ENCODE data around the gene ZFYVE28. TPM values are rescaled to one million over a fixed set of nuclear protein-coding genes. Genes with fewer than 3 reads are reported as not detected.

The ZFYVE28 gene
- total and polyA plus RNA-seq, 9 donors: 1.3 to 12.1 (median 8.6) TPM

DNA sequence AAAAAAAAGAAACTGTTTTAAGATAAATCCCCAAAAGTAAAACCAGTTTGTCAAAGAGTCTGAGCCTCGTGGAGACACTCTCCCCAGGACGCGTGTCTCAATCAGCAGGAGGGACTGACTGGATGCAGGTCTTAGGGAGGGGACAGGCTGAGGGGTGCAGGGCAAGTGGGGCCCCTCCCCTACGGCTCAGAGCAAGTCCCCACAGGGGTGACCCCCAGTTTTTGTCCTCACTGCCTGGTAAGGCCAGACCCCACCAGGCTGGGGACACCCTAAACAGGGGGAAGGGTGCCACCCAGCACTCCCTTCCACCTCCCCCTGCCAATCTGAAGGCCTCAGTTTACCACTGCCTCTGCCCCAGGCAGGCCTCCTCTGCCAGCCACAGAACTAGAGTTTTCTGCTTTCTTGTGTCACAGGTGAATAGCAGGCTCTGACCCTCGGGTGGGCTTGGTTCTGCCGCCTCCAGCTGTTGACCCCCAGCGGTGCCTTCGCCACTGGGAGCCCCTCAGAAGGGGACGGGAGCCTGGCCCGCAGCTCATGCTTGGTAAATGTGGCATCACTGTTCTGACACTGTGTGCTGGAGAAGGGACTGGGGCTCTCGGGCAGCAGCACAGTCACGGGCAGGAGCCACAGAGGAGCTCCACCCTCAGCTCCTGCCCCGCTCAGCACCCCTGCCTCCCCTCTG, 86.8 kb downstream of the ZFYVE28 start:
- H3K4me3 ChIP-seq: no peak overlapping the region
- 89 to 93% (median 93%) methylated on average over 13 of the region's 13 CpGs for WGBS, 3 donors
- no peak for DNase-seq
- H3K9me3 ChIP-seq: no peaks in the 10 kb centered on the region
- no peak overlapping the region for H3K27ac ChIP-seq
- intact Hi-C loops (cut with DNase I): no loop called here
- no peaks in the 10 kb centered on the region for H3K4me1 ChIP-seq (ENCODE audit: insufficient read depth)
- H3K27me3 ChIP-seq: no peaks in the 10 kb centered on the region
- H3K36me3 ChIP-seq: no peaks in the 10 kb centered on the region
- TF ChIP-seq, protein P1, sequence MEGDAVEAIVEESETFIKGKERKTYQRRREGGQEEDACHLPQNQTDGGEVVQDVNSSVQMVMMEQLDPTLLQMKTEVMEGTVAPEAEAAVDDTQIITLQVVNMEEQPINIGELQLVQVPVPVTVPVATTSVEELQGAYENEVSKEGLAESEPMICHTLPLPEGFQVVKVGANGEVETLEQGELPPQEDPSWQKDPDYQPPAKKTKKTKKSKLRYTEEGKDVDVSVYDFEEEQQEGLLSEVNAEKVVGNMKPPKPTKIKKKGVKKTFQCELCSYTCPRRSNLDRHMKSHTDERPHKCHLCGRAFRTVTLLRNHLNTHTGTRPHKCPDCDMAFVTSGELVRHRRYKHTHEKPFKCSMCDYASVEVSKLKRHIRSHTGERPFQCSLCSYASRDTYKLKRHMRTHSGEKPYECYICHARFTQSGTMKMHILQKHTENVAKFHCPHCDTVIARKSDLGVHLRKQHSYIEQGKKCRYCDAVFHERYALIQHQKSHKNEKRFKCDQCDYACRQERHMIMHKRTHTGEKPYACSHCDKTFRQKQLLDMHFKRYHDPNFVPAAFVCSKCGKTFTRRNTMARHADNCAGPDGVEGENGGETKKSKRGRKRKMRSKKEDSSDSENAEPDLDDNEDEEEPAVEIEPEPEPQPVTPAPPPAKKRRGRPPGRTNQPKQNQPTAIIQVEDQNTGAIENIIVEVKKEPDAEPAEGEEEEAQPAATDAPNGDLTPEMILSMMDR (IDR thresholded peaks at IDR 0.05): no peak
- TF ChIP-seq POLR2A (IDR thresholded peaks at IDR 0.05) (no peak), EP300 (IDR thresholded peaks at IDR 0.05) (no peak)

DNA sequence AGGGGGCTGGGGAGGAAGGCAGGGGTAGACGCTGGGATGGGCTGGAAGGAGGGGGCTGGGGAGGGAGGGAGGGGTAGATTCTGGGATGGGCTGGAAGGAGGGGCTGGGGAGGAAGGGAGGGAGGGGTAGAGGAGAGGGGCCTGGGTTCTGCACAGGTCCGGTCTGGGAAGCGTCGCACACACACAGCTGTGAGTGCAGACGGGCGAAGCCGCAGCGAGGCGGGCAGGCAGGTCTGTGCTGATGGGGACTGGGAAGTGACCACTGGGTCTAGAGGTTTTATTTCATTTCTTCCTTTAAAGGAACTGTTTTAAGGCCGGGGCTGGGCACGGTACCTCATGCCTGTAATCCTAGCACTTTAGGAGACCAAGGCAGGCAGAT, 87.4 kb downstream of the ZFYVE28 start:
- H3K36me3 ChIP-seq: no peaks in the 10 kb centered on the region
- no peaks in the 10 kb centered on the region for H3K27me3 ChIP-seq

DNA sequence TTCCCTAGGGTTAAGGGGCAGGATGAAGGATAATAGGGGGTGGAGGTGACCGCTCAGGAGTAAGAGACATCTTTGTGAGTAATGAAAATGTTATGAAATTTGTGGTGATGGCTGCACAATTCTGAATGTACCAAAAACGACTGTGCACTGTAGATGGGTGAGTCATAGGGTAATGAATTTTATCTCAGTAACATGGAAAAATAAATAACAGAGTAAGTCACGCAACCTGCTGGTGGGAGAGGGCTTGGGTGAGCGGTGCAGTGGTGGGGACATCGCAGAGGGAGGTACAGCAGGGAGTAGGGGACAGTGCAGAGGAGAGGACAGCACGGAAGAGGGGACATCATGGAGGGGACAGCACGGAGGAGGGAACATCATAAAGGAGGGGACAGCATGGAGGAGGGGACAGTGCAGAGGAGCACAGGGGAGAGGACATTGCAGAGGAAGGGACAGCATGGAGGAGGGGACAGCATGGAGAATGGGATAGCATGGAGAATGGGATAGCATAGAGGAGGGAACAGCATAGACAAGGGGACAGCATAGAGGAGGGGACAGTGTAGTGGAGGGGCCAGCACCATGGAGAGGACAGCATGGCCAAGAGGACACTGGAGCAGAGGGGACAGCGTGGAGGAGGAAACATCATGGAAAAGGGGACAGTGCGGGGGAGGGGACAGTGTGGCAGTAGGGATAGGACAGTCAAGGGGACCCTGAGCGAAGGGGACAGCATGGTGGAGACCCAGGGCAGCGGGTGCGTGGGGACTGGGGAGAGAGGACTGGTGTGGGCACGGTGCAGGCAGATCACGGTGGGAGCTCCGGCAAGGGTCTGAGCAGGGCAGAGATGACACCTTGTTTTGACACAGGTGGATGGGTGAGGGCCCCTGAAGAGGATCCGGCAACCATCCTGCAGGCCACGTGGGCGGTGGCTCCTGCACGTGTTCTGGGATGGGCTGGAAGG, 88.1 kb downstream of the ZFYVE28 start:
- DNase-seq: no peak
- H3K4me3 ChIP-seq: no peak overlapping the region
- H3K9me3 ChIP-seq: no peaks in the 10 kb centered on the region
- no peaks in the 10 kb centered on the region for H3K4me1 ChIP-seq (ENCODE audit: insufficient read depth)
- TF ChIP-seq, protein P1 (IDR thresholded peaks at IDR 0.05): no peak
- TF ChIP-seq EP300 (IDR thresholded peaks at IDR 0.05): no peak
- no peak for TF ChIP-seq POLR2A (IDR thresholded peaks at IDR 0.05)
- WGBS, 3 donors: 64 to 71% (median 67%) methylated on average over 19 of the region's 19 CpGs
- intact Hi-C loops (cut with DNase I): no loop called here
- H3K27ac ChIP-seq: no peak overlapping the region
- no peaks in the 10 kb centered on the region for H3K27me3 ChIP-seq
- H3K36me3 ChIP-seq: no peaks in the 10 kb centered on the region

More for the DNA sequence above, 87.4 kb downstream of the ZFYVE28 start:
- intact Hi-C loops (cut with DNase I): no loop called here
- DNase-seq: no peak
- WGBS, 3 donors: 67 to 78% (median 71%) methylated on average over 11 of the region's 11 CpGs
- H3K27ac ChIP-seq: no peak overlapping the region
- H3K4me3 ChIP-seq: no peak overlapping the region
- no peaks in the 10 kb centered on the region for H3K9me3 ChIP-seq
- TF ChIP-seq, protein P1 (IDR thresholded peaks at IDR 0.05): no peak
- TF ChIP-seq POLR2A (IDR thresholded peaks at IDR 0.05) (no peak), EP300 (IDR thresholded peaks at IDR 0.05) (no peak)
- no peaks in the 10 kb centered on the region for H3K4me1 ChIP-seq (ENCODE audit: insufficient read depth)

DNA sequence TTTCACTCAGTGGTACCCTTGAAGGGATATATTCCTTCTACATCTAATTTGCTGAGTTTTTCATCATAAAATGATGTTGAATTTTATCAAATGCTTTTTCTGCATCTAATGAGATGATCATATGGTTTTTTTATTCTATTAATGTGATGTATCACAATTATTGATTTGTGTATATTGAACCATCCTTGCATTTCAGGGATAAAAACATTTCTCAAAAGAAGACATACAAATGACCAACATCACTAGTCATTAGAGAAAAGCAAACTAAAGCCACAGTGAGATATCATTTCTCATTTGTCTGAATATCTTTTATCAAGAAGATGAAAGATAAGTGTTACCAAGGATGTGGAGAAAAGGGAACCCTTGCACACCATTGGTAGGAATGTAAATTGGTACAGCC, 90.9 kb downstream of the ZFYVE28 start:
- Histone ChIP-seq H3K36me3 (no peaks in the 10 kb centered on the region), H3K27ac (no peak overlapping the region), H3K4me1 (ENCODE audit: insufficient read depth) (no peaks in the 10 kb centered on the region), H3K9me3 (no peaks in the 10 kb centered on the region), H3K27me3 (no peaks in the 10 kb centered on the region), H3K4me3 (no peak overlapping the region)
- TF ChIP-seq EP300 (IDR thresholded peaks at IDR 0.05) (no peak), POLR2A (IDR thresholded peaks at IDR 0.05) (no peak)
- TF ChIP-seq, protein P1 (IDR thresholded peaks at IDR 0.05): no peak
- intact Hi-C loops (cut with DNase I): no loop called here
- DNase-seq: no peak

Measured in ovary (tissue), 9 donors.